GM21390 (cell line): Measurements from ENCODE around the gene CLTB.

Source experiments
- ATAC-seq: cut with Tn5 transposase; IDR thresholded peaks from one replicate; pipeline ENCODE4 v1.9.1; 2021; ENCODE audit not compliant: unreplicated experiment

The CLTB gene

DNA sequence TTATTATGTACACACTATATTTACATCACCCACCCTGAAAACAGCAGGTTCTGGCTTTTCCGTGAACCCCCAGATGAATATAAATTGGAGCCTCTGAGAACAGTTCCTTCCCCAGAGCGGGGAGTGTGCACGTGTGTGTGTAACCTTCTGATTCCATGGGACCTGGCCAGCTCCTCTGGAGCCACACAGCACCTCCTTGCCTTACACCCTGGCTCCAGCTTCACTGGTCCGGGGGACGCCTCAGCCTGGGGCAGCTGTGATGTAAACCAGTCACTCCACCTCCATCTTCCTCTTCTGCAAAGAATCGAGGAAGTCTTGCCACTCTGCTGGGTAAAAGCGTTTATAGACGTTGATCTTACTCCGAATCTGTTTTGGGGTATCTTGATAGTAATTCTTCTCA, 32.4 kb downstream of the CLTB start:
- ATAC-seq: no peak

DNA sequence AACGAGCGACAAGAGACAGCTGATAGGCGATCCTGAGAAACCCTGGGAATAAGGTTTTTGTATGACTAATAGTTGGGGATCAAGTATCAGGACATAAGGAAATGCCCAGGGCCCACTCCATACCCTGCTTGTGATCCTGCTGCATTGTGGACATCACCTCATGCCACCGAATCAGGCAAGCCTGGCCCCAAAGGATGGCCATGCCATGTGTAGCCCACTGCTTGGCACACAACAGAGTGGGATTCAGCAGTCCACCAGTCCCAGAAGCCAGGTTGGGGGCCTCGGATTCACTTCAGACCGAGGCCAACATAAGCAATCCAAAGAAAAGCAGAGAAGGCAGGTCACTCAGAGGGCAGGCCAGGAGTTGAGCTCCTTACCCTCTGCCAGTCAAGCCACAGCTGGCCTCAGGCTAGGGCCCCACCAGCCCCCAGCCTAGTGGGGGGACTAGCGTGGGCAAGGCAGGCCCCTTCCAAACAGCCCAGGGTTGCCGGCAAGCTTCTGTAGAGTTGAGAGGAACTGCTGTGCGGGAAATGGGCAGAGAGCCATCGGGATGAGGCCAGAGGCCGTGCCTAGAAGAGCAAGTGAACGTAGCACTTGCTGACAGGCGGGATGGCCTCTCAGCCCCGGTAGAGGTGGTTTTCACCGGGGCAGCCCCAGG, 33.0 kb downstream of the CLTB start:
- no peak for ATAC-seq

DNA sequence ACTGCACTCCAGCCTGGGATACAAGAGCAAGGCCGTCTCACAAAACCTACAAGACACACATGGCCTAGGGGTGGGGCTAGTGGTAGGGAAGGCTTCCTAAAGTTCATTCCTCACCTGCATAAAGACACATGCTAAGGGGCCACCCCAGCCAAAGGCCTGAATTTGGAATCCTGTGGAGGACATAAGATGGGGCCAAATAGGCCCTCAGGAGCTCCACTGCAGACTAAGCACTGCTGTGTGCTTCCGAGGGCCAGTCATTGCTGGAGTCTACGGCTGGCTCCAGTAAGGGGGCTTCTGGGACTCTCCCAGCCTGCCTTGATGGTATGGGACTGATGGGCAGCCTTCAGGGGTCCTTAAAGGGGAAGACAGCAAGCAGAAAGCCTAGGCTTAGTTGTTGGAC, 33.6 kb downstream of the CLTB start:
- ATAC-seq: no peak

DNA sequence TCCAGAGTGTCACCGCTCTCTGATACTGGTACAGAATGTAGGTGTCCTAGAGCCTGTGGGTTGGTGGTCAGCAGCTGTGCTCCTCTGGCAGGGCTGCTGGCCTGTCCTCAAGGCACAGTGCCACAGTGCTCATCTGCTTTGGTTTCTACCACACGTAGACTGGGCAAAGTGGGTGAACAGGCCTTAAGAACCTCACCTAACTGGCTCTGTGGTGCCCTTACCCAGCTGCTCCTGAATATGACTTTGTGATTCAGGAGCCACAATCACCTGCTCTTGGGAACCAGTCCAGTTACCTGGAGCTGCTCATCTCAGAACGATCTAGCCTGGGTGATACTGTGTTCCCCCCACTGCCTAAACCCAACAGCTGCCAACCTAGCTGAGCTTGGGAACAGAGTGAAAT, 34.4 kb downstream of the CLTB start:
- no peak for ATAC-seq

DNA sequence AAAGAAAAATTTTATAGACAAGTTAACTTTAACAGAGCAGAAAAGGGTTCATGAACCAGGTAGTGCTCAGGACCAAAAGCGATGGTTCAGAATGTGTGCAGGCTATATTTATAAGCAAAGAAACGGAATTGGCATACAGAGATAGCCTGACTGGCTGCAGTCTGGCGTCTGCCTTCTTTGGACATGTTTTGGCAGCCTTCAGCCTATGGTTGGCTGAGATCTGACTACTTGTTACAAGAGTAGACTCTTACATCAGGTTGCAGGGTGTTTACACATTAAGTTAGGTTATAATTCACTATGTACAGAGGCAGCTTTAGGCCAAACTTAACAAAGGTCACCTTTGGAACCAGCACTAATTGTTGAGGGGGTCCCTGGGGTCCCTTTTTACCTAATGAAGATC, 34.9 kb downstream of the CLTB start:
- ATAC-seq: no peak

DNA sequence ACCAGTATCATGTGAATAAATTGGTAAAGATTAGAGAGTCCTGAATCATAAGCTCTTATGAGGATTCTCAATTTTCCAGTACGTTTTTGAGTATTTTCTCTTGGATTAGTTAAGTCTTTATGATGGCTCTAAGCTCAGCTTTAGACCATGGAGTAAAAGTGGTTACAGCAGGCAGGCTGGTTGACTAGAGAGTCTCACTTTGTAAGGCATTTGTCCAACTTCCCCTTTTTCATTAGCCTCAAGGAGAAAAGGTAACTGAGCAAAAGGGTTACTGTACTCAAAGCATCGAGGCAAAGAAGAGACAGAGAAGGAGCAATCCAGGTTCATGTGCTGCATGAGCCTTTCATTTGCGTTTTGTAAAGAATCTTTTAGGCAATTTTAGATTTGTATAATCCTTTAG, 36.5 kb downstream of the CLTB start:
- ATAC-seq: peak; percentile 77

DNA sequence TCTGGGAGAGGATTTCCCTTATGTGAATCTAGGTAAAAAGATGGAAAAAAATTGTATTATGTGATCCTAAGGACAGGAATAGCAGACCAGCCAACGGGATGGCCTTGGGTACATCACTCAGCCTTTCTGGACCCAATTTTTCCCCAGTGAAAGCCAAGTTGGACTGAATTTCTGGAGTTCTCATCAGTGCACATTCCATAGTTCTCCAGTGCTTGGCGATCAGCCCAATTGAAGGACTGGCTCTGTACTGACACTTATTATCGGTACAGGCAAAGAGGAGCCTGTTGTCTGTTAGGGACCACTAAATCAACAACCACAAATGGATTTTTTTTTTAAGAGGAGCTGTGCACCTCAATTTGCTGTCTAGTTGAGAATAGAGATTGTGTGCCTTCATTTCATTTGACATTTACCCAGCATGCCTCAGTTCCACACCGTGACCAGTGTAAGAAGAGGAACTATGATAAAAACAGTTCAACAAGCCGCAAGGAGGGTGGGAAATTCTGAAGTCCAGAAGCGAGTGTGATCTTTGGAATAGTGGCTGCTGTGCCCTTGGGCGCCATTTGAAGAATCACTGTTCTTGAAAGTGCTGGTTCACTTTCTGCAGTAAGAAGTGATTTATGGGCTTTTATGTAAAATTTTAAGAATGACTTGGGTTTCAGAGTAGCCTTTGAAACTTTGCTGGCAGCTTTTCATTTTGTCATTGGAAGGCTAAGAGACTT, 43.1 kb downstream of the CLTB start:
- no peak for ATAC-seq

DNA sequence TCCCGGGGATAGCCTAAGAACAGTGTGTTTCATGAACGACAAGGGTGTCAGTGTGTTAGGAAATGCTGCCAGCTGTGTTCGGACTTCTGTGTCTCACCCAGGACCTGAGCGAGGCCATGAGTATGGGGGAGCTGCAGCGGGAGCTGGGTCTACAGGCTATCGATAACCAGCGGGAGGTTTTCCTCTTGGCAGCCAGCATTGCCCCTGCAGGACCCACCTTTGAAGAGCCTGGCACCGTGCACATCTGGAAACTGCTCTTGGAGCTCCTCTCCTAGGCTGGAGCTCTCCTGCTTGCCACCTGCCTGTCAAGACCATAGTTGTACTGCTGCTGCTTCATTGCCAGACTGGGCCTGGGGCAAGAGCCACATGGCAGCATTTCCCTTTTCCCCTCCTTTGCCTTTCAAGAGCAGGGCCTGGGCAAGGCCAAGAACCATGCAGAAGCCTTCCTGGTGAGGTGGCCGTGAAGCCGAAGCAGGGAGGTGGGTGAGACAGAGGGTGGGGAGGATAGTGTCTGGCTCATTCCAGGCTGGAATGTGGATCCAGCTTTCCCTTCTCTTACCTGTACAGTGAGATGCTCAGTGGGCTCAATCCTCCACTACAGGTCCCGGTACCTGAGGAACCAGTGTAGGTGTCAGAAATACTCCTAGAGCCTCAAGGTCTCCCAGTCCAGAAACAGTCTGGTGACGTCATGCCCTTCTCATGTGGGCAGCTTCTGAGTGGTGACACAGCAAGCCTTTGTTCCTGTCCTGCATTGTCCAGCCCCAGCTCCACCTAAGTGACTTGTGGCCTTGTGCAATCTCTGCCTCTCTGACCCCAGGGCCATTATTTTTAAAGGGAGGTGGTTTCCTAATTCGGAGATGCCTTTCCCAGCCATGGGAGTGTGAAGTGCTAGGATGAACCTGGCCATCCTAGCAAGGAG, 44.5 kb downstream of the CLTB start:
- no peak for ATAC-seq

DNA sequence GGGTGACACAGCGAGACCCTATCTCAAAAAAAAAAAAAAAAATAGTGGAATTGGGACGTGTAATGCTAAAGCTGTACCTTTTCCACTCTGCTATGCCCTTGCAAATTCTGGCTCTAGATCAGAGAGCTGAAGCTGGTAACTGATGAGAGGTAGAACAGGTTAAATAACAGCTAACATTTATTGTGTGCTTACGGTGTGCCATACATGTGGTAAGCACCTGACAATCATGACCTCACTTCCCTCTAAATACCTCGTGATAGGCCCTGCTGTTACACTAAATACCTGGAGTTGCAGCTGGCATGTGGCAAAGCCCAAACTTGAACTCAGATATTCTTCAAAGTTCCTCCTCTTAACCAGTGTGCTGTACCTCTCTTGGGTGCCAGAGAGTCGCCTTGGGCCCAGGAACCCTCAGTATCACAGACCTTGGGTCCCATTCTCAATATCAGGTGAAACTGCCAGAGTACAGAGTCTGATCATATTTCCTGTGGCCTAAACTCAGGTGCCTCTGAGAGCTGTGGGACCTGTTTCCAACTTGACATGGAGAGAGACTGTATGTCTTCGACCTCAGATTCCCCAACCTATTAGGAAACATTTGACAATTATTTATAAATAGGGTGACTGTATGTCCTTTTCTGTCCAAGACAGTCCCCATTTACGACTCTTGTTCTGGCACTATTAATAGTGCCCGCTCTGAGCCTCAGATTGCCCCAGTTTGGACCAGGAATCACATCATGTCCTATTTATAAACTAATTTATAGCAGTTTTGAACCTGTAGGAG, 46.2 kb downstream of the CLTB start:
- ATAC-seq: no peak

DNA sequence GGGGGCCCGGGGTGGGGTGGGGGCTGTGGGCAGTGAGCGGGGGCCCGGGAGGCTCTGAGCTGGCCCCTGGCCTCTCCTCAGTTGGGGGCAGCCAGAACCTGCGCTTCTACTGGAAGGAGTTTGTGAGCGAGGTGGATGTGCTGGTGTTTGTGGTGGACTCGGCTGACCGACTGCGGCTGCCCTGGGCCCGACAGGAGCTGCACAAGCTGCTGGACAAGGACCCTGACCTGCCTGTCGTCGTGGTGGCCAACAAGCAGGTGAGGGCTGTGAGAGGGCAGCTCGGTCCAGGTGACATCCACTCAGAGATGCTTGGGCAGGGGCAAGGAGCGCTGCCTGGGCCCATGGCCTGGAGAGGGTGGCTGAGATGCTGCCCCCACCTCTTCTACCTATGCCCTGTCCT, 47.6 kb downstream of the CLTB start:
- ATAC-seq: no peak

DNA sequence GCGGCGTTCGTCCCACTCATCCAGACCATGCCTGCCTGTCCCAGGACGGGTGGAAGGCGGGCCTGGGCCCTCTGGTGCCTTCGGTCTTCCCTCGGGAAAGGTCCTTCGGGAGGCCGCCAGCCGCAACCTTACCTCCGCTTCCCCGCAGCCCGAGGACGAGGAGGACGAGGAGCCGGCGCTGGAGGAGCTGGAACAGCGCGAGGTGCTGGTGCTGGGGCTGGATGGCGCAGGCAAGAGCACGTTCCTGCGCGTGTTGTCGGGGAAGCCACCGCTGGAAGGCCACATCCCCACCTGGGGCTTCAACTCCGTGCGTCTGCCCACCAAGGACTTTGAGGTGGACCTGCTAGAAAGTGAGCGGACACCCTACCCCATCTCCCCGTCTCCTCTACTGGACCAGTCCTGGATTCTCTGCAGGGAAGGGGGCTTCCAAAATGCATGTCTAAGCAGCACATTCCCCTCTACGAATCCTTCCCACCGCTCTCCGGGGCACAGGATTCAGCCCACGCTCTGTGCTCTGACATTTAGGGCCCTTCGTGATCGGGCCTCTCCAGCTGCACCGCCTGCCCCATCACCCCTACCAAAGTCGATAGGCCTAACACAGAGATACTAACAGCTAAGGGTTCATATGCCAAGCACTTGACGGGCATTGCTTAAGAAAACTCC, 50.0 kb downstream of the CLTB start:
- no peak for ATAC-seq

DNA sequence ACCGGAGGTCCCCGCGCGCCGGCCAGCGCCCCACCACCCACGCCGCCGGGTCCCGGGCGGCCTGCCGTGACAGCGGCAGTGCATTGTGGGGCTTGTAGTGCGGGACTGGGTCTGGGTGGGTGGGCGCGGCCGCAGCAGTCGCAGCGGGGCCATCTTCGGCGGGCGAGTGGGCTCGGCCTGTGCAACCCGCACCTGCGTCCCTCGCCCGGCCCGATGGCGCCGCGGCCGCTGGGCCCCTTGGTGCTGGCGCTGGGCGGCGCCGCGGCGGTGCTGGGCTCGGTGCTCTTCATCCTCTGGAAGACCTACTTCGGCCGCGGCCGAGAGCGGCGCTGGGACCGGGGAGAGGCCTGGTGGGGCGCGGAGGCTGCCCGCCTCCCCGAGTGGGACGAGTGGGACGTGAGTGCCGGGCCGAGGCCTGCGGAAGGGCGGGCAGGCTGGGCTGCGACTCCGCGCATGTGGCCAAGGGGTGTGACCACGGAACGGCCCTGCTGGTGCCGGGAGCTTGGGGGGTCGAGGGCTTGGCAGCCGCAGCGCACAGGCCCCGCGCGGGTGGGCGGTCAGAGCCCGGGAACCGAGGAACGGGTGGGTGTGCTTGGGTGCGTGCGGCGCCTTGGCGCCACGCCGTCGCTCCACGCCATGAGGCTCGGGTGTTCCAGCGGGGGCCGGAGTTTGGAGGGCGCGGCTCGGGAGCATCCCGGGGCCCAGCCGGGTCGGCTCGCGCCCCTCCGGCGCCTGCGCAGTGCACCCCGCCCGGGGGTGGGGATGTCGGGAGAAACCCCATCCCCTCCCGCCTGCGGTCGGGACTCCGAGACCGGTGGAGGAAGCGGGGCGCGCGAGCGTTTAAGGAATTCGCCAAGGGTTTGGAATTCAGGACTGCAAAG, 50.7 kb downstream of the CLTB start, which contains the start of gene ARL10:
ARL10 (plus strand) TSS at position 137 of the 881 bp plus-strand sequence; CDS start at position 214, 77 bp downstream.
- peak; percentile 40 for ATAC-seq

DNA sequence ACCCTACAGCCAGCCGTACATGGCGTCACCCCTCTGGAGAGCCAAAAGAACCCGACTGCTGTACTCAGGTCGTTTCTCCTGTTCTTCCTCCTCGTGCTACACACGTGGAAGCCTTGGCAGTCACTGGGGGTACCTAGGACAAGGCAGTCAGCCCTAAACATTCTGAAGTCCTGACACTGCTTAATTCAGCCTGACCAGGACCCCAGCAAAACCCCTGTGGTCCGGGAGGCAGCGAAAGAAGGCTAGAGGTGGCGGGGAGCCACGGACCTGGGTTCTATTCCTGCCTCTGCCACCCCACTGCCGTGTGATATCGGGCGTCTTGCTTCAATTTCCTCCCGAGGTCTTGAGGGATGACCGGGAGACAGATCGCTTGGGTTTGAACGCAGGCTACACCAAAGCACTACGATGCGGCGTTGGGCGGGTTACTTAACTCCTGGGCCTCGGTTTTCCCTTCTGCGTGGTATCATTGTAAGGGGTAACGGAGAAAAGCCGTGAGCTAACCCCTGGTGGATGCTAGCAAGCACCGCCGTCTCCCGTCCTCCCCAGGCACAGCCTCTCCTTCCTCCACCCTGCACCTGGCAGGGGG, 51.5 kb downstream of the CLTB start:
- no peak for ATAC-seq

DNA sequence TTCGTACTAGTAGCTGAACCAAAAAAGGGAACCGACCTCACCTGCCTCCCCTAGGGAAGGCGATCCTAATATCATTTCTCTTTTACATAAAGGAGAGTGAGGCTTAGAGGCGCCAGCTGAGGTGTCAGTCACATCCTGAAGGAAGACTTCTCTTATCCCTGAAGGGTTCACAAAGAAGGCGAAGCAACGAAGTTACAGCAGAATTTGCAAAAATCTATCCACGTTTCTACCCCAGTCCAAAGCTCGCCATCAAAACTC, 54.2 kb downstream of the CLTB start:
- peak; percentile 0 for ATAC-seq

DNA sequence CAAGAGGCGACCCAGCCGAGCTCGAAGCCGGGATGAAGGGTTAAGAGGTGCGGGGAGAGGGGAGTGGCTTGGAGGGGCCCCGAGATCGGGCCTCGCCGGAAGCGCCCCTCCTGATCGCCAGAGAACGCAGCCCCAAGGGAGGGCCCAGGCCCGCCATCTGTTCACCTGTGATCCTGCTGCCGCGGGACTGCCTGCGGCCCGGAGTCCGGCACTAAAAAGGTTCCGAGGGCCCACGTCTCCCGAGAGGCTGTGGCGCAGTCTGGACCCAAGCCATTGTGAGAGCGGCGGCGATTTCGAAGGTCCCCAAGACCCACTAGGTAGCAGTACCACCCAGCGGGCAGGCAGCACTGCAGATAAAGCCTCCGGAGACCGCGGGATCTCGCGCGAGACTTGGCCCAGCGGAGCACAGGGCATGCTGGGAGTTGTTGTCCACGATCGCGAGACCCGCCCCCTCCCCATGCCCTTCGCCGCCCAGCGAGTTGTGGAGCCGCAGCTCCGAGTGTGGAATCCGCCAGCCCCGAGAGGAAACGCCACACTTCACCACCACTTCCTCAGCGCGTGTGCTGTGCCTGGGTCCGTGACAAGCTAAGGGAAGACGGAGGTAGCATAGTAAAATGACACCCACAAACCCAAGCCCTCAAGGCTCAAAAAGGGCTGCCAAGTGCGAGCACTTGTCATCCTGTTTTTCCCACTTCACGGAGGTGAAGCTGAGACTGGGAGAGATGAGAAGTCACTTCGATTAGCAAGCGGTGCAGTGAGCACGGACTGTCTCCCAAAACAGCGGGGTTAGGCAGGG, 54.7 kb downstream of the CLTB start, which contains the start of gene KIAA1191:
KIAA1191 (minus strand) TSS at position 328 of the 796 bp plus-strand sequence. CDS start 2,256 bp downstream, outside the sequence.
- ATAC-seq: peak; percentile 90

DNA sequence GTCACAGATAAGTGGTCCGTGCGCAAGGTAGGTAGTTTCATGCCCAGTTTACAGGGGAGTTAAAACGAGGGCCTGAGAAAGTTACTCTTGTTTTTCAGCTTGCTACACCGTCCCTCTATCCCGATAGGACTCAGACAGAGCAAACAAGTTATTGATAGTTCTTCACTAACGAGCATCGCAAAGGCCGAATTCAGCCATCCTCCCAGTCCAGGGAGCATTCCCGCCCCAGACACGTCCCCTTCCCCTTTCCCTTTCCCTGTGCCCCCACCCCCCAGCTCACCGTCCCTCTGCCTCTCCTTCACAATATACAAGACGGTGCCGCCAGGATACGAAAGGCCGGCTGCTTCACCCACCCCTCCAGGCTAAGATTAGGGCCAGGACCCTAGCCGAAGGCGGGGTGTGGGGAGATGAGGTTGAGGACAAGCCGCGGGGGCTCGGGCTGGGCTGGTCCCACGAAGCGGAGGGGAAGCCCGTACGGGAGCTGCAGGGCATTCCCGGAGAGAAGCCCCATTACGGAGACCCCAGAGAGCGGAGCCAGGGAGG, 55.4 kb downstream of the CLTB start:
- ATAC-seq: no peak

DNA sequence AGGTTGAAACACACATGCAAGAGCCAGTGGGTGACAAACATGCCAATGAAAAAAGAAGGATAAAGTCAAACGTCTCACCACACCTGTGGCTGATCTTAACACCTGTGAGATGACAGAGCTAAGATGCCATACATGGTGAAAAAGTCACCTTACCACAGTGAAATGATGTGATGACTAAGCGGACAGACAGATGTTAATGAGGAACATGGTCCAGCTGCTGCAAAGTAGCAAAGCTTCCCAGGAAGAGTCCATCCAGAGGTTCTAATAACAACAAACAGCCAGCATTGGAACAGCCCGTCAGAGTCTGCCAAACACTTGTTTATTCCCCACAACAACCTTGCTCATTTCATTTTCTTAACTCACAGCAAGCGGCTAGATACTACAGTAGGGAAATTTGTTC, 56.7 kb downstream of the CLTB start:
- ATAC-seq: no peak

DNA sequence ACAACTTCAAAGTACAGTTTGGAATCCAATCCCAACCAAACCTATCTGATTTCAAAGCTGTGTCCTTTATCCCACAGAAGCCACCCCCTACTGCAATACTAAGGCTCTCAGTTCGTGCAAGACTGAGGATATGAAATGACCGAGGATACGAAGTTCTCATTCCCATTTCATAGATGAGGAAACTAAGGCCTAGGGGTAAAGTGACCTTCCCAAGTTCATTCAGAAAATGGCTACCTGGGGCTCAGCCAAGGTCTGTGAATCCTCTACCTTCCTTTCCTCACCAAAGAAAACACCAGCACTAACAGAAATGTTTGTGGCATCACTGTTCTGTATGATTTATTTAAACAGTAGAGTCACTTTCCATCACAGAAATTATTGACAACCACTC, 60.2 kb downstream of the CLTB start:
- no peak for ATAC-seq
